KOPT-K1 (cell line): ENCODE data around the gene SFXN1.
A peak's percentile ranks its signal among the peaks of the same experiment; 100 is the strongest.
"Not testable (repeated sequence)": the region's sequence is repeated elsewhere in the genome, so short reads cannot be mapped to it uniquely, and the experiment has no call there.

Source experiments
- H3K27ac ChIP-seq: fragments of 200-600 bp; sonication (generic); 2 replicates; pipeline ENCODE4 v1.5.1; 2016; ENCODE audit warnings: antibody characterized with exemption, mild to moderate bottlenecking, low read depth, low read length; ENCODE audit not compliant: poor library complexity, severe bottlenecking
- H3K36me3 ChIP-seq: fragments of 200-600 bp; sonication (generic); 2 replicates; pipeline ENCODE4 v1.5.1; 2017; ENCODE audit warnings: antibody characterized with exemption, mild to moderate bottlenecking, low read length, moderate library complexity; ENCODE audit not compliant: insufficient read depth
- H3K9me3 ChIP-seq: fragments of 200-600 bp; sonication (generic); 2 replicates; pipeline ENCODE4 v1.5.1; 2017; ENCODE audit warnings: antibody characterized with exemption, low read length, mild to moderate bottlenecking; ENCODE audit not compliant: insufficient read depth, poor library complexity, severe bottlenecking

SFXN1 gene

GRCh38 chr5:175478384-175479124 is at the start of gene SFXN1:
Gene SFXN1 (plus strand): TSS chr5:175478560. CDS start chr5:175492104, 13,544 bp downstream.
- H3K9me3 ChIP-seq: no peaks in the 10 kb centered on the region
- H3K36me3 ChIP-seq: peaks cover 33% of the 10 kb centered on the region
- H3K27ac ChIP-seq: peak within 1 kb of the TSS; percentile 76

- H3K27ac ChIP-seq: no peak overlapping the region
- H3K36me3 ChIP-seq: no peaks in the 10 kb centered on the region
- H3K9me3 ChIP-seq: no peaks in the 10 kb centered on the region
Measured at GRCh38 chr5:175434800-175435199, 43.6 kb upstream of the SFXN1 start.

GRCh38 chr5:175436359-175436758 is 42.0 kb upstream of the SFXN1 start:
- no peak overlapping the region for H3K27ac ChIP-seq
- H3K9me3 ChIP-seq: no peaks in the 10 kb centered on the region
- H3K36me3 ChIP-seq: no peaks in the 10 kb centered on the region

- Histone ChIP-seq H3K27ac (no peak overlapping the region), H3K36me3 (no peaks in the 10 kb centered on the region), H3K9me3 (no peaks in the 10 kb centered on the region)
Measured at GRCh38 chr5:175438234-175438857, 40.0 kb upstream of the SFXN1 start.

- H3K27ac ChIP-seq: no peak overlapping the region
- no peaks in the 10 kb centered on the region for H3K9me3 ChIP-seq
- H3K36me3 ChIP-seq: no peaks in the 10 kb centered on the region
Measured at GRCh38 chr5:175443514-175444059, 34.8 kb upstream of the SFXN1 start.

GRCh38 chr5:175444060-175444904 is 34.1 kb upstream of the SFXN1 start, which contains the start of gene DRD1:
Gene DRD1 (minus strand): TSS chr5:175444182. CDS start chr5:175443099, 1,083 bp downstream.
- Histone ChIP-seq H3K27ac (no peak within 1 kb of the TSS), H3K9me3 (no peaks in the 10 kb centered on the region), H3K36me3 (no peaks in the 10 kb centered on the region)

GRCh38 chr5:175444905-175445456 is 33.4 kb upstream of the SFXN1 start:
- Histone ChIP-seq H3K27ac (no peak overlapping the region), H3K9me3 (no peaks in the 10 kb centered on the region), H3K36me3 (no peaks in the 10 kb centered on the region)

- H3K9me3 ChIP-seq, H3K36me3 ChIP-seq, H3K27ac ChIP-seq: not testable (repeated sequence)
Measured at GRCh38 chr5:175446378-175446777, 32.0 kb upstream of the SFXN1 start.

- Histone ChIP-seq H3K9me3 (no peaks in the 10 kb centered on the region), H3K36me3 (no peaks in the 10 kb centered on the region), H3K27ac (no peak overlapping the region)
Measured at GRCh38 chr5:175447571-175447970, 30.8 kb upstream of the SFXN1 start.

GRCh38 chr5:175448276-175448675 is 30.1 kb upstream of the SFXN1 start:
- Histone ChIP-seq H3K36me3 (no peaks in the 10 kb centered on the region), H3K27ac (no peak overlapping the region), H3K9me3 (no peaks in the 10 kb centered on the region)

GRCh38 chr5:175452166-175452565 is 26.2 kb upstream of the SFXN1 start:
- Histone ChIP-seq H3K27ac (no peak overlapping the region), H3K36me3 (no peaks in the 10 kb centered on the region)

GRCh38 chr5:175454338-175454737 is 24.0 kb upstream of the SFXN1 start:
- not testable (repeated sequence) for H3K36me3 ChIP-seq, H3K27ac ChIP-seq, H3K9me3 ChIP-seq

More at GRCh38 chr5:175452166-175452565, 26.2 kb upstream of the SFXN1 start:
- H3K9me3 ChIP-seq: no peaks in the 10 kb centered on the region

- Histone ChIP-seq H3K9me3 (no peaks in the 10 kb centered on the region), H3K27ac (no peak overlapping the region), H3K36me3 (no peaks in the 10 kb centered on the region)
Measured at GRCh38 chr5:175456105-175456742, 22.1 kb upstream of the SFXN1 start.

- no peak overlapping the region for H3K27ac ChIP-seq
- H3K9me3 ChIP-seq: no peaks in the 10 kb centered on the region
- H3K36me3 ChIP-seq: no peaks in the 10 kb centered on the region
Measured at GRCh38 chr5:175457466-175457865, 20.9 kb upstream of the SFXN1 start.
